SU-DHL-6 (cell line): ENCODE measurements around the gene SPDYE3.
"Not testable (repeated sequence)": the region's sequence is repeated elsewhere in the genome, so short reads cannot be mapped to it uniquely, and the experiment has no call there.

ENCODE experiments used
- H2AFZ ChIP-seq: fragments of 200-600 bp; sonication (generic); 2 replicates; pipeline ENCODE4 v1.6.1; 2014; ENCODE audit warnings: low read depth, mild to moderate bottlenecking, moderate library complexity, mixed read lengths, antibody characterized with exemption, low read length; ENCODE audit not compliant: severe bottlenecking
- H3F3A ChIP-seq: fragments of 200-600 bp; shearing (Covaris generic); 2 replicates; pipeline ENCODE4 v1.6.0; 2016; ENCODE audit warnings: antibody characterized with exemption, mild to moderate bottlenecking; ENCODE audit not compliant: insufficient read depth
- H3K27ac ChIP-seq: fragments of 200-600 bp; sonication (generic); 2 replicates; pipeline ENCODE4 v1.5.1; 2016; ENCODE audit warnings: low read depth, mild to moderate bottlenecking, low read length, moderate library complexity, mixed read lengths
- H3K27me3 ChIP-seq: fragments of 200-600 bp; sonication (generic), shearing (Covaris generic); 2 replicates; pipeline ENCODE4 v1.6.0; 2014; ENCODE audit warnings: mild to moderate bottlenecking, low read length
- H3K36me3 ChIP-seq: fragments of 200-600 bp; sonication (generic); 2 replicates; pipeline ENCODE4 v1.6.1; 2014; ENCODE audit warnings: mild to moderate bottlenecking, low read length, mixed read lengths
- H3K4me2 ChIP-seq: fragments of 300-600, 200-600 bp; shearing (Covaris generic), sonication (generic); 2 replicates; pipeline ENCODE4 v1.6.0; 2014; ENCODE audit warnings: low read length, low read depth, mild to moderate bottlenecking; ENCODE audit not compliant: poor library complexity, severe bottlenecking
- H3K4me3 ChIP-seq: fragments of 200-600 bp; sonication (generic); 2 replicates; pipeline ENCODE4 v1.5.1; 2014; ENCODE audit warnings: antibody characterized with exemption, low read length, mild to moderate bottlenecking, mixed read lengths; ENCODE audit not compliant: insufficient read depth, poor library complexity, severe bottlenecking
- H3K79me2 ChIP-seq: fragments of 200-600 bp; sonication (generic); 2 replicates; pipeline ENCODE4 v1.6.1; 2014; ENCODE audit warnings: mild to moderate bottlenecking, low read length, moderate library complexity; ENCODE audit not compliant: insufficient read depth
- H3K9ac ChIP-seq: fragments of 200-600 bp; sonication (generic); 2 replicates; pipeline ENCODE4 v1.7.0; 2014; ENCODE audit warnings: mild to moderate bottlenecking, low read length
- H3K9me2 ChIP-seq: fragments of 200-600 bp; sonication (generic); replicated peaks from 2 replicates; pipeline ENCODE4 v1.6.1; 2014; ENCODE audit warnings: low read length; ENCODE audit not compliant: insufficient read depth
- H3K9me3 ChIP-seq: fragments of 200-600 bp; sonication (generic); 2 replicates; pipeline ENCODE4 v1.6.1; 2014; ENCODE audit warnings: low read length, mixed read lengths; ENCODE audit not compliant: insufficient read depth
- H4K20me1 ChIP-seq: fragments of 200-600 bp; sonication (generic); 2 replicates; pipeline ENCODE4 v1.6.1; 2014; ENCODE audit warnings: low read depth, mild to moderate bottlenecking, antibody characterized with exemption, low read length, moderate library complexity, mixed read lengths

SPDYE3 gene

GRCh38 chr7:100283147-100283546 is 24.4 kb upstream of the SPDYE3 start:
- not testable (repeated sequence) for H3K27me3 ChIP-seq, H3K27ac ChIP-seq, H3K9ac ChIP-seq, H2AFZ ChIP-seq, H3K36me3 ChIP-seq, H3K4me3 ChIP-seq, H3F3A ChIP-seq, H3K79me2 ChIP-seq, H3K9me3 ChIP-seq, H3K4me2 ChIP-seq, H3K9me2 ChIP-seq, H4K20me1 ChIP-seq

- H3K4me3 ChIP-seq, H3K9me3 ChIP-seq, H4K20me1 ChIP-seq, H2AFZ ChIP-seq, H3K9ac ChIP-seq, H3K27me3 ChIP-seq, H3K79me2 ChIP-seq, H3F3A ChIP-seq, H3K36me3 ChIP-seq, H3K9me2 ChIP-seq, H3K27ac ChIP-seq, H3K4me2 ChIP-seq: not testable (repeated sequence)
These were observed 20.1 kb upstream of the SPDYE3 start for GRCh38 chr7:100287191-100287969.

GRCh38 chr7:100288258-100288657 is 19.2 kb upstream of the SPDYE3 start:
- not testable (repeated sequence) for H3K4me2 ChIP-seq, H3K79me2 ChIP-seq, H3K9me2 ChIP-seq, H4K20me1 ChIP-seq, H3K4me3 ChIP-seq, H3K9ac ChIP-seq, H3F3A ChIP-seq, H3K27ac ChIP-seq, H3K9me3 ChIP-seq, H3K27me3 ChIP-seq, H3K36me3 ChIP-seq, H2AFZ ChIP-seq

GRCh38 chr7:100292162-100292561 is 15.3 kb upstream of the SPDYE3 start:
- not testable (repeated sequence) for H4K20me1 ChIP-seq, H2AFZ ChIP-seq, H3K9ac ChIP-seq, H3K9me3 ChIP-seq, H3F3A ChIP-seq, H3K79me2 ChIP-seq, H3K9me2 ChIP-seq, H3K27me3 ChIP-seq, H3K27ac ChIP-seq, H3K4me3 ChIP-seq, H3K4me2 ChIP-seq, H3K36me3 ChIP-seq

- not testable (repeated sequence) for H2AFZ ChIP-seq, H3K4me2 ChIP-seq, H3F3A ChIP-seq, H3K36me3 ChIP-seq, H3K9ac ChIP-seq, H3K79me2 ChIP-seq, H3K27ac ChIP-seq, H3K4me3 ChIP-seq, H3K9me3 ChIP-seq, H4K20me1 ChIP-seq, H3K9me2 ChIP-seq, H3K27me3 ChIP-seq
These were observed 12.2 kb upstream of the SPDYE3 start for GRCh38 chr7:100295269-100295668.

GRCh38 chr7:100297852-100298631 is 9.5 kb upstream of the SPDYE3 start:
- H3K27ac ChIP-seq, H3K9me3 ChIP-seq, H3K27me3 ChIP-seq, H3K4me3 ChIP-seq, H3K9ac ChIP-seq, H2AFZ ChIP-seq, H3K79me2 ChIP-seq, H3K36me3 ChIP-seq, H3F3A ChIP-seq, H3K9me2 ChIP-seq, H4K20me1 ChIP-seq, H3K4me2 ChIP-seq: not testable (repeated sequence)

- not testable (repeated sequence) for H3K36me3 ChIP-seq, H4K20me1 ChIP-seq, H3K9me3 ChIP-seq, H3K4me3 ChIP-seq, H3K9me2 ChIP-seq, H3K9ac ChIP-seq, H3K79me2 ChIP-seq, H3K27me3 ChIP-seq, H3K4me2 ChIP-seq, H3F3A ChIP-seq, H3K27ac ChIP-seq, H2AFZ ChIP-seq
These were observed 8.9 kb upstream of the SPDYE3 start for GRCh38 chr7:100298632-100298895.

- not testable (repeated sequence) for H3K27ac ChIP-seq, H3K9me2 ChIP-seq, H4K20me1 ChIP-seq, H3K9ac ChIP-seq, H3K79me2 ChIP-seq, H3K36me3 ChIP-seq, H3K4me3 ChIP-seq, H3F3A ChIP-seq, H3K27me3 ChIP-seq, H3K4me2 ChIP-seq, H3K9me3 ChIP-seq, H2AFZ ChIP-seq
These were observed 3.0 kb upstream of the SPDYE3 start for GRCh38 chr7:100304526-100304925.
